A204.1 (cell line): Measurements from ENCODE around the gene OTOG.

Source experiments
- FAIRE-seq: peaks from 2 replicates; lab custom pipeline; 2012; peaks lifted over from hg19 to GRCh38; lab: Jason Lieb, UNC

Gene OTOG

GRCh38 chr11:17588166-17588565 lies 41.1 kb downstream of the OTOG start:
- no peak for FAIRE-seq

- no peak for FAIRE-seq
Measured at GRCh38 chr11:17588721-17589120, 41.7 kb downstream of the OTOG start.

GRCh38 chr11:17590463-17590862 lies 43.4 kb downstream of the OTOG start:
- FAIRE-seq, result no peak

- FAIRE-seq, result no peak
Measured at GRCh38 chr11:17591293-17591692, 44.2 kb downstream of the OTOG start.

GRCh38 chr11:17593466-17594245 lies 46.6 kb downstream of the OTOG start:
- no peak for FAIRE-seq

- no peak for FAIRE-seq
Measured at GRCh38 chr11:17594686-17595192, 47.7 kb downstream of the OTOG start.

- no peak for FAIRE-seq
Measured at GRCh38 chr11:17595526-17596309, 48.7 kb downstream of the OTOG start.

GRCh38 chr11:17596310-17596669 lies 49.2 kb downstream of the OTOG start:
- FAIRE-seq, result no peak

- no peak for FAIRE-seq
Measured at GRCh38 chr11:17596711-17597110, 49.7 kb downstream of the OTOG start.

GRCh38 chr11:17597770-17598169 lies 50.7 kb downstream of the OTOG start:
- no peak for FAIRE-seq

GRCh38 chr11:17598700-17599459 lies 51.8 kb downstream of the OTOG start:
- no peak for FAIRE-seq

GRCh38 chr11:17599460-17599925 lies 52.4 kb downstream of the OTOG start:
- no peak for FAIRE-seq

- FAIRE-seq, result no peak
Measured at GRCh38 chr11:17600316-17601255, 53.5 kb downstream of the OTOG start.

GRCh38 chr11:17601256-17601671 lies 54.2 kb downstream of the OTOG start:
- FAIRE-seq, result no peak

- no peak for FAIRE-seq
Measured at GRCh38 chr11:17601676-17602075, 54.6 kb downstream of the OTOG start.

- FAIRE-seq, result no peak
Measured at GRCh38 chr11:17602105-17603001, 55.3 kb downstream of the OTOG start.

GRCh38 chr11:17603056-17603825 lies 56.2 kb downstream of the OTOG start:
- no peak for FAIRE-seq

GRCh38 chr11:17604201-17604914 lies 57.3 kb downstream of the OTOG start:
- FAIRE-seq, result no peak

- no peak for FAIRE-seq
Measured at GRCh38 chr11:17604915-17605233, 57.8 kb downstream of the OTOG start.
